ENCODE measurements around the gene RAMACL.
"Not testable (repeated sequence)": the region's sequence is repeated elsewhere in the genome, so short reads cannot be mapped to it uniquely, and the experiment has no call there.

RAMACL gene

GRCh38 chr6:166553563-166554271, 32.8 kb downstream of the RAMACL start:
- peak; percentile 87 for DNase-seq

- DNase-seq: no peak
Observed at GRCh38 chr6:166552600-166552999, 33.9 kb downstream of the RAMACL start.

GRCh38 chr6:166551754-166552495, 34.6 kb downstream of the RAMACL start:
- DNase-seq: no peak

- no peak for DNase-seq
Observed at GRCh38 chr6:166546653-166547052, 39.8 kb downstream of the RAMACL start.

GRCh38 chr6:166545156-166546034, 41.1 kb downstream of the RAMACL start:
- DNase-seq: no peak

- DNase-seq: no peak
Observed at GRCh38 chr6:166544296-166544605, 42.2 kb downstream of the RAMACL start.

GRCh38 chr6:166543603-166544295, 42.7 kb downstream of the RAMACL start:
- DNase-seq: no peak

- DNase-seq: no peak
Observed at GRCh38 chr6:166542580-166542912, 43.9 kb downstream of the RAMACL start.

GRCh38 chr6:166541876-166542579, 44.5 kb downstream of the RAMACL start:
- DNase-seq: no peak

- no peak for DNase-seq
Observed at GRCh38 chr6:166541366-166541765, 45.1 kb downstream of the RAMACL start.

GRCh38 chr6:166540631-166541331, 45.7 kb downstream of the RAMACL start:
- DNase-seq: no peak

- no peak for DNase-seq
Observed at GRCh38 chr6:166539543-166539942, 46.9 kb downstream of the RAMACL start.

GRCh38 chr6:166539011-166539385, 47.5 kb downstream of the RAMACL start:
- DNase-seq: not testable (repeated sequence)

- DNase-seq: no peak
Observed at GRCh38 chr6:166538297-166539010, 48.0 kb downstream of the RAMACL start.

- no peak for DNase-seq
Observed at GRCh38 chr6:166534658-166535406, 51.6 kb downstream of the RAMACL start.

- DNase-seq: no peak
Observed at GRCh38 chr6:166533205-166533824, 53.2 kb downstream of the RAMACL start.

Data from EL (cell line).